Endodermal cell (in vitro differentiated cells): ENCODE measurements around the gene NOVA2. TPM values are rescaled to one million over a fixed set of nuclear protein-coding genes. Genes with fewer than 3 reads are reported as not detected.

Source experiments
- DNase-seq: peaks from one replicate; pipeline ENCODE4 v3.0.0-alpha.2; 2017
- H3K27ac ChIP-seq: 2 replicates; pipeline ENCODE4 v1.5.1; 2013; ENCODE audit warnings: mild to moderate bottlenecking, low read depth, low read length, moderate library complexity
- H3K27me3 ChIP-seq: 2 replicates; pipeline ENCODE4 v1.6.1; 2013; ENCODE audit warnings: mild to moderate bottlenecking, low read length, moderate library complexity; ENCODE audit not compliant: insufficient read depth, control insufficient read depth, poor library complexity, severe bottlenecking
- H3K36me3 ChIP-seq: 2 replicates; pipeline ENCODE4 v1.7.0; 2013; ENCODE audit warnings: mild to moderate bottlenecking, low read length, moderate library complexity; ENCODE audit not compliant: control insufficient read depth, insufficient read depth
- H3K4me1 ChIP-seq: one replicate; pipeline ENCODE4 v1.7.0; 2013; ENCODE audit warnings: low read length; ENCODE audit not compliant: control insufficient read depth, insufficient read depth
- H3K4me3 ChIP-seq: 2 replicates; pipeline ENCODE4 v1.5.1; 2013; ENCODE audit warnings: mild to moderate bottlenecking, low read length, moderate library complexity
- H3K9ac ChIP-seq: 2 replicates; pipeline ENCODE4 v1.6.1; 2013; ENCODE audit warnings: mild to moderate bottlenecking, low read length, moderate library complexity; ENCODE audit not compliant: poor library complexity, severe bottlenecking; ENCODE audit errors: extremely low read depth
- H3K9me3 ChIP-seq: 2 replicates; pipeline ENCODE4 v1.6.1; 2013; ENCODE audit warnings: mild to moderate bottlenecking, low read length, moderate library complexity; ENCODE audit not compliant: control insufficient read depth
- H3K27ac Mint-ChIP-seq: 2 replicates; pipeline ENCODE4 v1.8.0; 2020; ENCODE audit warnings: mixed read lengths
- H3K27me3 Mint-ChIP-seq: 2 replicates; pipeline ENCODE4 v1.8.0; 2021; ENCODE audit warnings: mild to moderate bottlenecking, mixed read lengths; ENCODE audit not compliant: insufficient read depth
- H3K36me3 Mint-ChIP-seq: 2 replicates; pipeline ENCODE4 v1.8.0; 2020; ENCODE audit warnings: low read depth, mixed read lengths
- H3K4me1 Mint-ChIP-seq: 2 replicates; pipeline ENCODE4 v1.8.0; 2020; ENCODE audit warnings: mixed read lengths
- H3K4me3 Mint-ChIP-seq: 2 replicates; pipeline ENCODE4 v1.8.0; 2020; ENCODE audit warnings: mild to moderate bottlenecking, moderate library complexity, mixed read lengths
- H3K9me3 Mint-ChIP-seq: 2 replicates; pipeline ENCODE4 v1.8.0; 2020; ENCODE audit warnings: mild to moderate bottlenecking, mixed read lengths
- CTCF ChIP-seq: fragments of 200-600 bp; sonication (generic); conservative IDR thresholded peaks from 2 replicates; pipeline ENCODE4 v1.5.0; 2021; ENCODE audit warnings: antibody characterized with exemption, mild to moderate bottlenecking
- WGBS, 2 experiments: methylation state at CpG; one replicate each; pipeline versions ENCODE4 v1.1.5 to v1.1.7; 2013; ENCODE audit warnings: missing lambda C conversion rate in 2 of 2, mixed read lengths in 1 of 2; ENCODE audit not compliant: insufficient coverage in 1 of 2, insufficient read length in 1 of 2; 5-methylcytosine and 5-hydroxymethylcytosine counted together
- total RNA-seq, 2 donors: library from RNA; stranded (reverse); fragmentation: NEBNext Ultra II Directional in 1 of 2; extraction: Animal tissue kit (Norgen Biotek cat#: 25700) in 1 of 2; gene quantifications; 2 replicates in 1 of 2; 3 replicates in 1 of 2; pipeline ENCODE4 v1.2.1, GENCODE V29; 2021

The NOVA2 gene
- total RNA-seq, 2 donors from 2014 or later = 0.64 to 0.91 TPM

GRCh38 chr19:45940515-45940805, 33.2 kb downstream of the NOVA2 start:
- H3K36me3 Mint-ChIP-seq = no peaks in the 10 kb centered on the region
- no peaks in the 10 kb centered on the region for H3K4me1 ChIP-seq
- no peak for TF ChIP-seq CTCF
- no peaks in the 10 kb centered on the region for H3K9me3 ChIP-seq
- H3K27ac ChIP-seq = no peak overlapping the region
- 96 to 99% methylated on average over 22 to 32 of the region's 32 CpGs for WGBS, 2 experiments
- no peaks in the 10 kb centered on the region for H3K4me1 Mint-ChIP-seq
- no peak for DNase-seq
- H3K36me3 ChIP-seq = no peaks in the 10 kb centered on the region
- no peak overlapping the region for H3K4me3 ChIP-seq
- H3K27me3 Mint-ChIP-seq = peaks cover 45% of the 10 kb centered on the region
- H3K27ac Mint-ChIP-seq = no peak overlapping the region
- H3K27me3 ChIP-seq = no peaks in the 10 kb centered on the region
- no peak overlapping the region for H3K4me3 Mint-ChIP-seq
- H3K9me3 Mint-ChIP-seq = no peaks in the 10 kb centered on the region
- H3K9ac ChIP-seq = no peak overlapping the region

- H3K36me3 ChIP-seq = no peaks in the 10 kb centered on the region
- H3K4me1 ChIP-seq = no peaks in the 10 kb centered on the region
- Mint-ChIP-seq H3K4me3 (peak overlapping the region; percentile 51), H3K4me1 (no peaks in the 10 kb centered on the region), H3K36me3 (no peaks in the 10 kb centered on the region), H3K27me3 (peaks cover 49% of the 10 kb centered on the region), H3K27ac (no peak overlapping the region), H3K9me3 (no peaks in the 10 kb centered on the region)
- DNase-seq = peak; percentile 66
- no peak overlapping the region for H3K4me3 ChIP-seq
- no peak overlapping the region for H3K9ac ChIP-seq
- no peaks in the 10 kb centered on the region for H3K9me3 ChIP-seq
- no peak for TF ChIP-seq CTCF
- H3K27ac ChIP-seq = no peak overlapping the region
- H3K27me3 ChIP-seq = no peaks in the 10 kb centered on the region
- 90 to 95% methylated on average over 25 to 67 of the region's 67 CpGs for WGBS, 2 experiments
These were observed 33.7 kb downstream of the NOVA2 start for GRCh38 chr19:45939792-45940514.

DNA sequence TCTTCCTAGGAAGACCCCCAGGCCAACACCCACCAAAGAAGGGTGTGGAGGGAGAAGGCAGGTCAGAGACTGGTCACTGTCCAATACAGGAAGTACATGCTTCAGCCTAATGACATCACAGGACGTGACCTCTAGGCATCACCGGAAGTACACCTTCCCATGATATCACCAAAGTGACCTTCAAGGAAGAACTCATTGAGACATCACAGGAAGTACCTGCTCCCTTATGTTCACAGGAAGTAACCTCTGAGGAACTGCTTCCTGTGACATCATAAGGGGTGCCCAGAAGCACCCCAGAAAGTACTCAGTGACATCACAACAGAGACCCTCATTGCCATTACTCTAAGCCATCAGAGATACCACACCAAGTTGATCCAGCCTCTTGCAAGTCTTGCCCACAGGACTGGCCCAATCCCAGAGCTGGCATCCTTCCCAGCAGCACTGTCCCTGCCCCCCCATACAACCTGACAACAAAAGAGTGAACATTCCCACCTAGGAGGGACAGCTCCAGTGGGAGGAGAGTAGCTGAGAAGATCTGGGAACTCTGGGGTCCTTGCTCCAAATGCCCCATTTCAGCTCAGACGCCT, 34.8 kb downstream of the NOVA2 start:
- no peak overlapping the region for H3K27ac Mint-ChIP-seq
- no peak overlapping the region for H3K9ac ChIP-seq
- H3K36me3 Mint-ChIP-seq = no peaks in the 10 kb centered on the region
- no peaks in the 10 kb centered on the region for H3K36me3 ChIP-seq
- no peaks in the 10 kb centered on the region for H3K27me3 ChIP-seq
- H3K4me3 ChIP-seq = no peak overlapping the region
- 92 to 93% methylated on average over 2 of the region's 3 CpGs for WGBS, 2 experiments
- H3K27ac ChIP-seq = no peak overlapping the region
- no peak for DNase-seq
- no peaks in the 10 kb centered on the region for H3K9me3 ChIP-seq
- H3K27me3 Mint-ChIP-seq = peaks cover 52% of the 10 kb centered on the region
- no peaks in the 10 kb centered on the region for H3K9me3 Mint-ChIP-seq
- peak overlapping the region; percentile 51 for H3K4me3 Mint-ChIP-seq
- no peak for TF ChIP-seq CTCF
- H3K4me1 Mint-ChIP-seq = no peaks in the 10 kb centered on the region
- no peaks in the 10 kb centered on the region for H3K4me1 ChIP-seq
